Stimulated activated CD4-positive, alpha-beta T cell treated with anti-CD3 and anti-CD28 coated beads, Interleukin-1b, Interleukin-23, amount 100 ng/mL, for 4 hours (primary cell): Measurements from ENCODE around the gene AKAP13.
"Not testable (repeated sequence)": the region's sequence is repeated elsewhere in the genome, so short reads cannot be mapped to it uniquely, and the experiment has no call there.

Source experiments
- DNase-seq, 2 donors: peaks; one replicate each; pipeline ENCODE4 v3.0.0-alpha.2; 2020; ENCODE audit warnings: low read depth in 2 of 2

The AKAP13 gene

DNA sequence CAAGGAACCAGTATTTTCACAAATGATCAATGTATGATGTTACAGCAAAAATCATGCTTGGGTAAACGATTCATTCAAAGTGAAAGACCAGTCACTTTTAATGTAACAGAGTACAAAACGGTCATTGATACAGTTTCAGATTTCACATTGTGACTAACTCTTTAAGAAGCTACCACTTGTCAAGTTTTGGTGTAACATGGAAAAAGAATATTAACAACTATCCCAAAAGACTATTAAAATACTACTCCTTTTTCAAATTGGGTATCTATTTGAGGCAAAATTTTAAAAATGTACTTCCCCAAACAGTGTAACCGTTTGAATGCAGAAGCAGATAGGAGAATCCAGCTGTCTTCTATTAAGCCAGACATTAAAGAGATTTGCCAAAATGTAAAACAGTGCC, 31.7 kb downstream of the AKAP13 start:
- DNase-seq = no peak

DNA sequence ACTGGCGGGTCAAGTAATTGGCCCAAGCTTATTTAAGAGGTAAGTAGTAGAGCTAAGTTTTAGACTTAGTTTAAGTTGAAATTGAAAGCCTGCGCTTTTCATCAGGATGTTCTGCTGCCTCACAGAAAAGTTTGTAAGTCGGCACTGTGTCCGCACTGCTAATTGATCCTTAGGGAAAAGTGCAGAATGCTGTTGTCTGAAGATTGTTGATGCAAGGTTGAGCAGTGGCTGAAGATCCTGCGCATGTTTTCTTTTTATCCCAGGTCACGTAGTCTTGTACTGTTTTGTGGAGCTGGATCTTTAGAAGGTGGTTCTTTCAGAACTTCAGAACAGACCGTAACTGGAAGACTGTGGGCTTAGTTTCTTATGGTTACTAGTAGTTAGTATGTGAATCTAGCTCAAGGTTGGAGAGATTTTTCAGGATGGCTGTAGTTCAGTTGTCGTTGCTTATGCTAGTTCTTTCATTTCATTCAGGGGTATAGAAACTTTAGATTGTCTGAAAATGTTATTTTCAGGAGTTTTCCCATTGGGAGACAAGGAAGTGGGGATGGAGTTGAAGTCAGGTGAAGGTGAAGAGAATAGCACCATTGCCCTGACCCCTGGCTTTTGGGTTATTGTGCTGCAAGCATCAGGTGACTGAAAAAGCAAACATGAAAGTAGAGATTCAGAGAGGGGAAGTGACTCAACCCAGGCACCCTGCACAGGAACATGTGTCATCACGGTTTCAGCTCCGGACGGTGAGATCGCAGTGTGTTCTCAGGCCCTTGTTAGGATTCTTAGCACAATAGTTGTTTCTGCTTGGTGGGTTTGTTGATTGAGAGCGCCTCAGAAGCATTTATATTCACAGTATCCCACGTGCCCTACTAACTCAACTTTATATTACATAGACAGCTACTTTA, 32.8 kb downstream of the AKAP13 start:
- DNase-seq = peak; percentile 29 to 62

DNA sequence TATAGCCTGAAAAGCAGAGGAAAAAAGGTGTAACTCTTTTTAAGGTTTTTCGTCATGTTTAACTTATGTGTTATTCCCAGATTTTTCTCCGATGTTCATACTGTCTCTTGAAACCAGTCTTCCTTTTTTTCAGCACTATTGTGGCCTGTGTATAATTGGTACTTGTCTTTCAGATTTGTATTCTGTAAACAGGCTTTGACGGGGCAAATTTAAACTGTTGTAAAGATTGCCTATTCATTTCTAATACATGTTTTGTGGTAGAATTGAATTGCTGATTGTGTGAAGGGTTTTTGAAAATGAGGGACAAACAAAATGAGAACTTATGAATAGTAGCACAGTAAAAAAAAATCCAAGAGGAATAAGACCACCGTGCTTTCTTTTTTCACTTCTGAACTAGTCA, 33.6 kb downstream of the AKAP13 start:
- no peak for DNase-seq

- no peak for DNase-seq
Measured at GRCh38 chr15:85414495-85414894, 34.1 kb downstream of the AKAP13 start.

DNA sequence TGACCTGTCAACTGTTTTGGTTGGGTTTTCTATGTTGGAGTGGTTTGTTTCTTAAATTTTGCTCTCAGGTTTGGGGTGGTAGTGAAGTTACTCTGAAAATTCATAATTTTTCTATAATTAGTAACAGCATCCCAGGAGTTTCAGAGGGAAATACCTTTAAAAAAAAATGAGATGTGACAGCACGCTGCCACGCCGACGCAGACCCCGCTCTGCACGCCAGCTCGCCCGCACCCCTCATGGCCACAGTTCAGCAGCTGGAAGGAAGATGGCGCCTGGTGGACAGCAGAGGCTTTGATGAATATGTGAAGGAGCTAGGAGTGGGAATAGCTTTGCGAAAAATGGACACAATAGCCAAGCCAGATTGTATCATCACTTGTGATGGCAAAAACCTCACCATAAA, 34.6 kb downstream of the AKAP13 start:
- DNase-seq = no peak

DNA sequence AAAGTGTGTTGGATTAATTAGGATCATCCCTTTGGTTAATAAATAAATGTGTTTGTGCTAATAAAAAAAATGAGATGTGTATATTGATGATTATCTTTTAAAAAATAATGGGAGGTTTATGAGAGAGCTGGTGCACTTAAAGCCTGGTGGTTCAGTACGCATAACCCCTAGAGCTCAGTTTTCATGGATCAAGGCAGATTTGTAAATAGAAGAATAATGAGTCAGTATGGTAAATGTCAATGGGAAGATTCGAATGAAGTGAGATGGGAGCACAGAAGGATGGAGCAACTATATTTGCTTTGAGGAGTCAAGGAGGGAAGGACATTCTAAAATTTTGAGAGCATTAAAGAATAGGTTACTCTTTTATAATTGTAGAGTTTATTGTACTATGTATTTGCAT, 35.4 kb downstream of the AKAP13 start:
- DNase-seq = no peak

DNA sequence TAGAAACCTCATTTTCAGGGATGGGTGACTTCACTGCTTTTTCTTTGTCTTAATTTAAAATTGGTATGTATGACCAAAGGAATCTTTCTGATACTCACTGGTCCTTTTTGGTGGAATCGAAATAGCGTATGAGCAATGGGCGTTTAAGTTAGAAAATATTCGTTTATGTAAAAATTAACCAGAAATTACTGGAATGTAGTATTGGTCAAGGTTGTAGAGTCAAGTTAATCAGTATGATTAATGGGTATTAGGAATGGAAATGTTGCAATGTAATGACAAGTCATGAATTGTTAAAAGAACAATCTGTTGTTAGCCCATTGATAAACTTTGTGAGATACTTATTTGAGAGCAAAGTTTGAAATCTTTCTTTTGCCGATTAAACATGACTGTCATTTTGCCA, 36.9 kb downstream of the AKAP13 start:
- DNase-seq = no peak

GRCh38 chr15:85419161-85419560, 38.8 kb downstream of the AKAP13 start:
- no peak for DNase-seq

DNA sequence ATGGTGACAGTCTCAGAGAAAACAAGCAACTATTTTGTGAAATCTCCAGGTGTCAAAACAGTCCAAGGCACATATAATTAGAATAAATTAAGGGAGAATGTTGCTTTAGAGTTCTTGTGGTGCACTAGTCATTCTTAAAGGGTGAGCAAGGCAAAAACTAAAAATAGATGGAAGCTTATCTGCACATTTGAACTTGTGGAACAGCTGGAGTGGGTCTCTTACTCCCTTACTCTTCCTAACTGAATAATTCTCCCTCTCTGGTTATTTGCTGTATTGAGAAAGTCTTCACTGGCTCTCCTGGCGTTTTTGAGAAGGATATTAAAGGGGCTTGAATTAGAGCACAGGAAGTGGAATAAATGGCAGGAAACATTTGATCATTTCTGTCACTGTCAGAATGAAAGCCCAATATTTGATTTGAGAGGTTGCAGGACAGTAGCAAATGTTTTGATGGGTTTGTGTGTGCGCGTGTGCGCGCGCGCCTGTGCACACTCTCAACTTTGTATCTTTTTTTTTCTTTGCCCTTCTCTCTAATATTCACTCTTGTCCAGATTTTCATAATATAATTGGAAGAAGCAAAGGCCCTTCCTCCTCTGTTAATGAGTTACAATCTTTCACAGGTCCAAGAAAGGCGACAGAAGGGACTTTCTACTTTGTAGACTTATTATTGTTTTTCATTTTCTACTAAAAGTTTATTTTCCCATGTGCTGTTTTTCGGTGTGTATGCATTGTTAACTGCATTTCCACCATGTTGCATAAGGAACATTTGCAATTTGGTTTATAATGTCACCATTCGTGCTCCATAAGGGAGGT, 40.9 kb downstream of the AKAP13 start:
- no peak for DNase-seq

DNA sequence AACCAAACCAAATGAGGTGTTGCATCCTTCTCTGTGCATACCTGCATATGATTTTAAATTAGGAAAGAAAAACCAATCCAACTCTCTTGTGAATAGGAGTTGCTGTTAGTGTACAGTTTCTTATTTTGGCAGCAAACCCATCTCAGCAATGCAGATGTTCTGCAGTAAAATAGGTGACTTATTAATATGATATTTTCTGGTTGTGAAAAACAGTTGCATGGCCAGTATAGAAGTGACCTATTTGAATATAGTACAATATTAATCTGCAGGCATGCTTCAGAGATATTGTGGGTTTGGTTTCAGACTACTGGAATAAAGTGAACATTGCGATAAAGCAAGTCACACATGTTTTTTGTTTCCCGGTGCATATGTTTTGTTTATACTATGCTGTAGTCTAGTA, 42.2 kb downstream of the AKAP13 start:
- no peak for DNase-seq

GRCh38 chr15:85423256-85423655, 42.9 kb downstream of the AKAP13 start:
- DNase-seq = no peak

DNA sequence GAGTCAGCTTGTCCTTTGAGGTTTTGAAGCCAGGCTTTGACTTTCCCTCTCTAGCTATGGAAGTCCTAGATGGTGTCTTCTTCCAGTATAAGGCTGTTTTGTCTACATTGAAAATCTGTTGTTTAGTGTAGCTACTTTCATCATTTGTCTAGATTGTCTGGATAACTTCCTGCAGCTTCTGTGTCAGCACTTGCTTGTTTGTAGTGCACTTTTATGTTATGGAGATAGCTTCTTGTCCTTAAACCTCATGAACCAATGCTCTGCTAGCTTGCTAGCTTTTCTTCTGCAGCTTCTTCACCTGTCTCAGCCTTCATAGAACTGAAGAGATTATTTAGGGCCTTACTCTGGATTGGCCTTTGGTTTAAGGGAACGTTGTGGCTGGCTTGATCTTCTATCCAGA, 43.8 kb downstream of the AKAP13 start:
- DNase-seq = no peak

- DNase-seq = no peak
Measured at GRCh38 chr15:85426481-85426880, 46.1 kb downstream of the AKAP13 start.

- no peak for DNase-seq
Measured at GRCh38 chr15:85427286-85428028, 47.1 kb downstream of the AKAP13 start.

GRCh38 chr15:85429522-85429921, 49.1 kb downstream of the AKAP13 start:
- no peak for DNase-seq

GRCh38 chr15:85430406-85431204, 50.2 kb downstream of the AKAP13 start:
- no peak for DNase-seq

- no peak for DNase-seq
Measured at GRCh38 chr15:85439996-85440395, 59.6 kb downstream of the AKAP13 start.

GRCh38 chr15:85440451-85440850, 60.0 kb downstream of the AKAP13 start:
- DNase-seq = no peak

GRCh38 chr15:85441854-85442253, 61.5 kb downstream of the AKAP13 start:
- not testable (repeated sequence) for DNase-seq

DNA sequence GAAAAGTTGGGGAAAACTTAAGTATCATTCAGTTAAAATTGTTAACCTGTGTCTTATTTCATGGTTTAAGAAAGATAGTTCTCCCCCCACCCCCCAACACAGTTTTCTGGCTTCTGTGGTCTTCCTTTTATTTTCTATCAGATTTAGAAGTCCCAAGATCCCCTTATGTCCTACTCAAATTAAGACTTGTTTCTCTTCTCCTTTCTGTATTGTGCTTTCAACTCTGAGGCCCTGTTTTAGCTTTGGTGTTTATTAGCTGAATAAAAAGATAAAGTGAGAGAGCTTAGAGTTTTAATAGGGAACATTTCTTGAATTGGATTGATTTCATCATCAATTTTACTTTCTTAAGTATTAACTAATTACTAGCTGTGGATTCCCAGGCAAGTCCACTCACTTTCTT, 62.6 kb downstream of the AKAP13 start:
- no peak for DNase-seq

GRCh38 chr15:85443593-85444087, 63.2 kb downstream of the AKAP13 start:
- DNase-seq = no peak
